Activated CD8-positive, alpha-beta memory T cell treated with anti-CD3 and anti-CD28 coated beads for 36 hours (primary cell): ENCODE results near the gene CACNG7. TPM values are rescaled to one million over a fixed set of nuclear protein-coding genes. Genes with fewer than 3 reads are reported as not detected.

Experiments
- CTCF ChIA-PET: fragments of 350-600 bp; sonication (Branson Sonifier 250); formaldehyde crosslinking; loops from one replicate; lab custom pipeline; 2021; ENCODE audit warnings: antibody characterized with exemption; lab: Charles Lee
- POLR2A ChIA-PET: fragments of 350-600 bp; sonication (Branson Sonifier 250); formaldehyde crosslinking; loops from one replicate; lab custom pipeline; 2021; ENCODE audit warnings: antibody characterized with exemption; lab: Charles Lee
- total RNA-seq, 2 experiments: library from RNA; stranded (reverse); gene quantifications; one replicate each; pipeline ENCODE4 v1.2.3, GENCODE V29; 2021

The CACNG7 gene
- total RNA-seq, 2 experiments from 2014 or later, result not detected

DNA sequence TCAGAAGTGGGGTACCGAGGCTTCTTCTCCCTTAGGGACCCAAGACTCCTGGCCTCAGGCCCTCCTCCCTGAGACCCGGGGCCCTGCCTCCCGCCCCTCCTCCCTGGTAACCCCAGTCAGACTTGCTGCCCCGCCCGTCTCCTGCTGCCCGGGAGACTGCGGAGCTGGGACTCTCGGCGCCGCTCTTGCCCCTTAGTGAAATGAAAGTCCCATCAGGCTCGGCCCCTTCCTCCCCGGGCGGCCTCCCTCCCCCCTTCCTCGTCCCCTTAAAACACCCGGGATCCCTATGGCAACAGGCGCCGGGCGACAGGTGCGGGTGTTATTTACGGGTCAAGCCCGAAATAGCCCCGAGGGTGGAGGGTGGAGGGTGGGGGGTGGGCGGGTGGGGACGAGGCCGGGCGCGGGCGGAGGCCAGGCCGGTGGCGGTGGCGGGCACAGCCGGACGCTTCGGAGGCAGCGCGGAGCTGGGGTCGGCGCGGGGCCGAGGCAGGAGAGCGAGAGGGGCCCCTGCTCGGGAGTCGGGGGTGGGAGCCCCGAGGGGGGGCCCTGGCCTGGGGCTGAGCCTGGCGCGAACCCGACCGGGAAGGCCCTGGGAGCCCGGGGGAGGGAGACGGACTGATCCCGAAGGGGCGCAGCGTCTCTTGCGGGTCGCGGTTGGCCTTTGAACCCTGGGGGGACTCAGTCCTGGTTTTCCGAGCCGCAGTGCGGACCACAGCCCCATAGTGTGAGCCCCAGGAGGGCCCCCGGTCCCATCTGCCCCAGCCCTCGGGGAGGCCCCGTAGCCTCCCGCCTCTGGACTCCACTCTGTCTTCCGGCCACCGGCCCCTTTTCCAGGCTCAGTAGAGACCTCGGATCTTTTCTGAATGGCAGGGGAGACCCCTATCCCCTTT lies 82.4 kb downstream of the CACNG7 start, which contains the start of gene CACNG6:
Gene CACNG6 (plus strand): TSS at position 414 of the 890 bp plus-strand sequence. CDS start 1,241 bp downstream, outside the sequence.
- ChIA-PET CTCF (no interaction called here), POLR2A (interaction anchor here (0.6 kb wide), 1 partner anchor 69 kb away, joined by 7 read pairs; no protein-coding TSS in a partner anchor)

GRCh38 chr19:53992211-53992610 lies 83.1 kb downstream of the CACNG7 start:
- CTCF ChIA-PET, result no interaction called here
- POLR2A ChIA-PET, result interaction anchor here (0.6 kb wide), 1 partner anchor 68 kb away, joined by 7 read pairs; no protein-coding TSS in a partner anchor

- CTCF ChIA-PET, result no interaction called here
- POLR2A ChIA-PET, result no interaction called here
Measured at GRCh38 chr19:53992815-53993214, 83.7 kb downstream of the CACNG7 start.

GRCh38 chr19:53993448-53993847 lies 84.4 kb downstream of the CACNG7 start:
- CTCF ChIA-PET, result no interaction called here
- POLR2A ChIA-PET, result no interaction called here

Other genes starting within 250 kb of the CACNG7 start
- gene NLRP12, start 85.0 kb upstream of the CACNG7 start, total RNA-seq, result not detected
- 10 to 100 TPM; 44.1 to 45.2 TPM for gene MYADM, start 41.4 kb upstream of the CACNG7 start, total RNA-seq
- gene PRKCG, start 27.1 kb upstream of the CACNG7 start, total RNA-seq, result not detected
- not detected for gene CACNG8, start 53.7 kb downstream of the CACNG7 start, total RNA-seq
- gene CACNG6, start 82.4 kb downstream of the CACNG7 start, total RNA-seq, result not detected
- gene VSTM1, start 154.6 kb downstream of the CACNG7 start, total RNA-seq, result not detected
- gene TARM1, start 172.1 kb downstream of the CACNG7 start, total RNA-seq, result not detected
- under 1 TPM; 0.27 to 0.29 TPM for gene OSCAR, start 191.5 kb downstream of the CACNG7 start, total RNA-seq
- gene NDUFA3, start 193.6 kb downstream of the CACNG7 start, total RNA-seq, result 100 to 1,000 TPM; 104 to 110 TPM
- gene TFPT, start 206.4 kb downstream of the CACNG7 start, total RNA-seq, result 10 to 100 TPM; 34.9 to 36.6 TPM
- 100 to 1,000 TPM; 123 to 124 TPM for gene PRPF31, start 206.5 kb downstream of the CACNG7 start, total RNA-seq
- 10 to 100 TPM; 65.2 to 68.5 TPM for gene CNOT3, start 228.5 kb downstream of the CACNG7 start, total RNA-seq